Endodermal cell (in vitro differentiated cells): Measurements from ENCODE around the gene DLGAP3. TPM values are rescaled to one million over a fixed set of nuclear protein-coding genes. Genes with fewer than 3 reads are reported as not detected.
A peak's percentile ranks its signal among the peaks of the same experiment; 100 is the strongest.

Experiments
- DNase-seq: peaks from one replicate; pipeline ENCODE4 v3.0.0-alpha.2; 2017
- H3K27ac ChIP-seq: 2 replicates; pipeline ENCODE4 v1.5.1; 2013; ENCODE audit warnings: mild to moderate bottlenecking, low read depth, low read length, moderate library complexity
- H3K27me3 ChIP-seq: 2 replicates; pipeline ENCODE4 v1.6.1; 2013; ENCODE audit warnings: mild to moderate bottlenecking, low read length, moderate library complexity; ENCODE audit not compliant: insufficient read depth, control insufficient read depth, poor library complexity, severe bottlenecking
- H3K36me3 ChIP-seq: 2 replicates; pipeline ENCODE4 v1.7.0; 2013; ENCODE audit warnings: mild to moderate bottlenecking, low read length, moderate library complexity; ENCODE audit not compliant: control insufficient read depth, insufficient read depth
- H3K4me1 ChIP-seq: one replicate; pipeline ENCODE4 v1.7.0; 2013; ENCODE audit warnings: low read length; ENCODE audit not compliant: control insufficient read depth, insufficient read depth
- H3K4me3 ChIP-seq: 2 replicates; pipeline ENCODE4 v1.5.1; 2013; ENCODE audit warnings: mild to moderate bottlenecking, low read length, moderate library complexity
- H3K9ac ChIP-seq: 2 replicates; pipeline ENCODE4 v1.6.1; 2013; ENCODE audit warnings: mild to moderate bottlenecking, low read length, moderate library complexity; ENCODE audit not compliant: poor library complexity, severe bottlenecking; ENCODE audit errors: extremely low read depth
- H3K9me3 ChIP-seq: 2 replicates; pipeline ENCODE4 v1.6.1; 2013; ENCODE audit warnings: mild to moderate bottlenecking, low read length, moderate library complexity; ENCODE audit not compliant: control insufficient read depth
- H3K27ac Mint-ChIP-seq: 2 replicates; pipeline ENCODE4 v1.8.0; 2020; ENCODE audit warnings: mixed read lengths
- H3K27me3 Mint-ChIP-seq: 2 replicates; pipeline ENCODE4 v1.8.0; 2021; ENCODE audit warnings: mild to moderate bottlenecking, mixed read lengths; ENCODE audit not compliant: insufficient read depth
- H3K36me3 Mint-ChIP-seq: 2 replicates; pipeline ENCODE4 v1.8.0; 2020; ENCODE audit warnings: low read depth, mixed read lengths
- H3K4me1 Mint-ChIP-seq: 2 replicates; pipeline ENCODE4 v1.8.0; 2020; ENCODE audit warnings: mixed read lengths
- H3K4me3 Mint-ChIP-seq: 2 replicates; pipeline ENCODE4 v1.8.0; 2020; ENCODE audit warnings: mild to moderate bottlenecking, moderate library complexity, mixed read lengths
- H3K9me3 Mint-ChIP-seq: 2 replicates; pipeline ENCODE4 v1.8.0; 2020; ENCODE audit warnings: mild to moderate bottlenecking, mixed read lengths
- CTCF ChIP-seq: fragments of 200-600 bp; sonication (generic); conservative IDR thresholded peaks from 2 replicates; pipeline ENCODE4 v1.5.0; 2021; ENCODE audit warnings: antibody characterized with exemption, mild to moderate bottlenecking
- WGBS, 2 experiments: methylation state at CpG; one replicate each; pipeline versions ENCODE4 v1.1.5 to v1.1.7; 2013; ENCODE audit warnings: missing lambda C conversion rate in 2 of 2, mixed read lengths in 1 of 2; ENCODE audit not compliant: insufficient coverage in 1 of 2, insufficient read length in 1 of 2; 5-methylcytosine and 5-hydroxymethylcytosine counted together
- total RNA-seq, 2 donors: library from RNA; stranded (reverse); fragmentation: NEBNext Ultra II Directional in 1 of 2; extraction: Animal tissue kit (Norgen Biotek cat#: 25700) in 1 of 2; gene quantifications; 2 replicates in 1 of 2; 3 replicates in 1 of 2; pipeline ENCODE4 v1.2.1, GENCODE V29; 2021

The DLGAP3 gene
- total RNA-seq, 2 donors from 2014 or later: 4.4 to 4.6 TPM

- TF ChIP-seq CTCF: no peak
- Histone ChIP-seq H3K27me3 (peaks cover 49% of the 10 kb centered on the region), H3K9me3 (no peaks in the 10 kb centered on the region), H3K9ac (no peak overlapping the region), H3K36me3 (no peaks in the 10 kb centered on the region), H3K27ac (no peak overlapping the region), H3K4me3 (no peak overlapping the region), H3K4me1 (no peaks in the 10 kb centered on the region)
- Mint-ChIP-seq H3K9me3 (no peaks in the 10 kb centered on the region), H3K27ac (no peak overlapping the region), H3K4me1 (no peaks in the 10 kb centered on the region), H3K4me3 (peak overlapping the region; percentile 67), H3K36me3 (no peaks in the 10 kb centered on the region), H3K27me3 (peaks cover 52% of the 10 kb centered on the region)
- WGBS, 2 experiments: 58 to 67% methylated on average over 9 to 25 of the region's 25 CpGs
- no peak for DNase-seq
Observed at GRCh38 chr1:34865573-34865972, 63.9 kb downstream of the DLGAP3 start.

- peaks cover 52% of the 10 kb centered on the region for H3K27me3 Mint-ChIP-seq
- 88 to 95% methylated on average over 3 to 8 of the region's 8 CpGs for WGBS, 2 experiments
Observed at GRCh38 chr1:34864759-34865158, 64.7 kb downstream of the DLGAP3 start.

GRCh38 chr1:34863501-34863900, 65.9 kb downstream of the DLGAP3 start:
- Mint-ChIP-seq H3K27ac (no peak overlapping the region), H3K4me1 (peaks cover 6% of the 10 kb centered on the region), H3K36me3 (no peaks in the 10 kb centered on the region), H3K27me3 (peaks cover 52% of the 10 kb centered on the region), H3K9me3 (no peaks in the 10 kb centered on the region), H3K4me3 (no peak overlapping the region)
- peaks cover 49% of the 10 kb centered on the region for H3K27me3 ChIP-seq
- no peak overlapping the region for H3K27ac ChIP-seq
- no peak for DNase-seq
- H3K36me3 ChIP-seq: no peaks in the 10 kb centered on the region
- H3K4me3 ChIP-seq: no peak overlapping the region
- TF ChIP-seq CTCF: no peak
- no peaks in the 10 kb centered on the region for H3K9me3 ChIP-seq
- no peak overlapping the region for H3K9ac ChIP-seq
- H3K4me1 ChIP-seq: no peaks in the 10 kb centered on the region

More at GRCh38 chr1:34864759-34865158, 64.7 kb downstream of the DLGAP3 start:
- Mint-ChIP-seq H3K4me3 (peak overlapping the region; percentile 67), H3K4me1 (no peaks in the 10 kb centered on the region), H3K36me3 (no peaks in the 10 kb centered on the region), H3K9me3 (no peaks in the 10 kb centered on the region), H3K27ac (no peak overlapping the region)
- peaks cover 49% of the 10 kb centered on the region for H3K27me3 ChIP-seq
- no peaks in the 10 kb centered on the region for H3K4me1 ChIP-seq
- H3K9ac ChIP-seq: no peak overlapping the region
- TF ChIP-seq CTCF: no peak
- no peak overlapping the region for H3K4me3 ChIP-seq
- no peak overlapping the region for H3K27ac ChIP-seq
- H3K36me3 ChIP-seq: no peaks in the 10 kb centered on the region
- no peaks in the 10 kb centered on the region for H3K9me3 ChIP-seq
- DNase-seq: no peak
